ENCODE measurements around the gene GAGE10. TPM values are rescaled to one million over a fixed set of nuclear protein-coding genes. Genes with fewer than 3 reads are reported as not detected.

Gene GAGE10
- total and polyA plus RNA-seq, 2 of the 4 experiments (the other 2 are of a cell fraction), result not detected

DNA sequence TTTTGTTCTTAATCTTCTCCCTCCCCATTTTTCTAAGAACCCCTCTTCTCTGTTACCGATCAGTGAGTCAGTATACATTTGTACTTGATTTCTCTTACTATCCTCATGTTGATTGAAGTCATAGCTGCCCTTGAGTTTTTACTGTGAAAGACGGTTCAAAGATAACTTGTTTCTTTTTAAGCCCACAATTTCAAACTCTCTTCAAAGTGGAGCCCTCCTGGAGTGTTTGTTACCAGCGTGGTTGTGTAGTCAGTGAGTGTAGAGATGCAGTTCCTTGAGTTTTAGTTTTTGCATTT, 26.0 kb upstream of the GAGE10 start (continued):
- no peak for TF ChIP-seq BHLHE40 (IDR thresholded peaks at IDR 0.05; ENCODE audit: low read depth, low read length)
- no peak for TF ChIP-seq POLR2A (IDR thresholded peaks at IDR 0.05; ENCODE audit: low read depth, low read length)
- no peak for TF ChIP-seq NFE2L2 (IDR thresholded peaks at IDR 0.05; ENCODE audit: low read depth, low read length)

DNA sequence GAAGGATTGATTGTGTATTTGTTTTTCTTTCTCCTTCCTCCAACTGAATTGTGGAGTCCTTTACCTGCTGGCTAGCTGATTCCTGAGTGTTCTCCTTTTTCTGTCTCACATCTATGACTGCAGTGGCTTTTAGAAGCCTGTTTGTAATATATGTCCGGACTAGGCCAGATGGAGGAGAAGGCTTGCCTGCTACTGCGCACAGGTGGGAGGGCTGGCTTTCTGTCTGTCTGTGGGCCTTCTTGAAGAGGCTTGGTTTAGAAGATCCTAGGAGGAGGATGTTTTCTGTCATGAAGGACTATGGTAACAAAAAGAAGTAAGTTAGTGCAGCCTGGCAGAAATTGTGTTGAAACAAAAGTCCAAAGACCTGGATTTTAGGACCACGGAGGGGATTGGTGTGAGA, 25.4 kb upstream of the GAGE10 start:
- no peaks in the 10 kb centered on the region for H3K36me3 ChIP-seq (ENCODE audit: control insufficient read depth, insufficient read depth, low read length)
- no peak overlapping the region for H3K23ac ChIP-seq (ENCODE audit: low read depth, low read length)
- no peaks in the 10 kb centered on the region for H3K9me3 ChIP-seq (ENCODE audit: control insufficient read depth, insufficient read depth, low read length)
- no peak overlapping the region for H3K9ac ChIP-seq (ENCODE audit: low read depth, low read length)
- no peak overlapping the region for H4K8ac ChIP-seq (ENCODE audit: low read depth in 2 of 2, low read length in 2 of 2)
- H2AK5ac ChIP-seq (ENCODE audit: low read depth, low read length), result no peak overlapping the region
- BruUV-seq (replicated peaks), result no TSS peak
- ChIA-PET POLR2A (ENCODE audit: unreplicated experiment) (no interaction called here), CTCF (no interaction called here)
- H3K18ac ChIP-seq (ENCODE audit: low read depth, low read length), result no peak overlapping the region
- ATAC-seq (ENCODE audit: low read depth) (no peak), DNase-seq (no peak)
- no peaks in the 10 kb centered on the region for H3K4me1 ChIP-seq (ENCODE audit: control insufficient read depth, insufficient read depth, low read length)
- H4K5ac ChIP-seq (ENCODE audit: low read depth, low read length), result no peak overlapping the region
- dilution Hi-C loops (cut with HindIII; ENCODE audit: low sequenced_read_pairs, unreplicated experiment), result no loop called here
- no peak overlapping the region for H3K56ac ChIP-seq (ENCODE audit: extremely low read depth, insufficient read depth, low read length)
- H3K9me1 ChIP-seq (ENCODE audit: insufficient read depth, low read length), result peaks cover 3% of the 10 kb centered on the region; the same call in 1 of the 2 replicates
- no peak overlapping the region for H3K4ac ChIP-seq (ENCODE audit: low read depth, low read length)
- H2AK9ac ChIP-seq (replicated peaks; ENCODE audit: low read depth, low read length, poor library complexity), result no peak overlapping the region
- no peak overlapping the region for H4K91ac ChIP-seq (ENCODE audit: insufficient read depth, low read depth, low read length)
- intact Hi-C loops (cut with micrococcal nuclease), result no loop called here
- no peak overlapping the region for H2BK15ac ChIP-seq (ENCODE audit: low read depth, low read length)
- H3K27ac ChIP-seq (ENCODE audit: insufficient read depth, low read length), result no peak overlapping the region
- no peaks in the 10 kb centered on the region for H3K27me3 ChIP-seq (ENCODE audit: control insufficient read depth, insufficient read depth, low read length)
- H3K4me2 ChIP-seq (ENCODE audit: low read depth, low read length), result no peak overlapping the region
- H2AFZ ChIP-seq (replicated peaks; ENCODE audit: low read length, poor library complexity), result no peak overlapping the region
- WGBS, 2 experiments (ENCODE audit: extremely low coverage in 2 of 2, insufficient read length in 1 of 2), result no CpG with 5 or more reads among the region's 3 CpGs
- in situ Hi-C loops (cut with MboI; ENCODE audit: low sequenced_read_pairs), result no loop called here
- H3K4me3 ChIP-seq (ENCODE audit: insufficient read depth, low read depth, low read length), result no peak overlapping the region
- H3K14ac ChIP-seq (replicated peaks; ENCODE audit: low read depth, low read length), result no peak overlapping the region
- H3K79me1 ChIP-seq (ENCODE audit: low read depth in 1 of 2, low read length in 2 of 2), result peaks cover 8 to 10% of the 10 kb centered on the region in 2 experiments; a peak in 3 of 4 replicates
- no peak overlapping the region for H2BK120ac ChIP-seq (ENCODE audit: low read depth, low read length)
- H2BK5ac ChIP-seq (ENCODE audit: low read depth, low read length, poor library complexity, severe bottlenecking), result no peak overlapping the region
- no peak overlapping the region for H2BK20ac ChIP-seq (ENCODE audit: low read depth, low read length)
- H4K20me1 ChIP-seq (ENCODE audit: insufficient read depth, low read length), result peaks cover 8% of the 10 kb centered on the region; the same call in 1 of the 2 replicates
- TF ChIP-seq USF2 (IDR thresholded peaks at IDR 0.05; ENCODE audit: low read depth, low read length) (no peak), CEBPB (IDR thresholded peaks at IDR 0.05; ENCODE audit: low read depth, low read length) (no peak), MXI1 (IDR thresholded peaks at IDR 0.05; ENCODE audit: borderline replicate concordance, low read depth, low read length) (no peak), SMC3 (IDR thresholded peaks at IDR 0.05; ENCODE audit: low read depth, low read length) (no peak), NFE2L2 (IDR thresholded peaks at IDR 0.05; ENCODE audit: low read depth, low read length) (no peak), RCOR1 (IDR thresholded peaks at IDR 0.05; ENCODE audit: insufficient replicate concordance, low read length) (no peak), ELK1 (IDR thresholded peaks at IDR 0.05; ENCODE audit: borderline replicate concordance, low read depth, low read length) (no peak), CHD1 (IDR thresholded peaks at IDR 0.05; ENCODE audit: low read depth, low read length) (no peak), MAFK (IDR thresholded peaks at IDR 0.05; ENCODE audit: low read depth, low read length) (no peak), BHLHE40 (IDR thresholded peaks at IDR 0.05; ENCODE audit: low read depth, low read length) (no peak), POLR2A (IDR thresholded peaks at IDR 0.05; ENCODE audit: low read depth, low read length) (no peak), RAD21 (IDR thresholded peaks at IDR 0.05; ENCODE audit: low read length) (no peak), RFX5 (IDR thresholded peaks at IDR 0.05; ENCODE audit: low read depth, low read length) (no peak), FOS (IDR thresholded peaks at IDR 0.05; ENCODE audit: low read depth, low read length) (no peak)
- TF ChIP-seq, protein P1, sequence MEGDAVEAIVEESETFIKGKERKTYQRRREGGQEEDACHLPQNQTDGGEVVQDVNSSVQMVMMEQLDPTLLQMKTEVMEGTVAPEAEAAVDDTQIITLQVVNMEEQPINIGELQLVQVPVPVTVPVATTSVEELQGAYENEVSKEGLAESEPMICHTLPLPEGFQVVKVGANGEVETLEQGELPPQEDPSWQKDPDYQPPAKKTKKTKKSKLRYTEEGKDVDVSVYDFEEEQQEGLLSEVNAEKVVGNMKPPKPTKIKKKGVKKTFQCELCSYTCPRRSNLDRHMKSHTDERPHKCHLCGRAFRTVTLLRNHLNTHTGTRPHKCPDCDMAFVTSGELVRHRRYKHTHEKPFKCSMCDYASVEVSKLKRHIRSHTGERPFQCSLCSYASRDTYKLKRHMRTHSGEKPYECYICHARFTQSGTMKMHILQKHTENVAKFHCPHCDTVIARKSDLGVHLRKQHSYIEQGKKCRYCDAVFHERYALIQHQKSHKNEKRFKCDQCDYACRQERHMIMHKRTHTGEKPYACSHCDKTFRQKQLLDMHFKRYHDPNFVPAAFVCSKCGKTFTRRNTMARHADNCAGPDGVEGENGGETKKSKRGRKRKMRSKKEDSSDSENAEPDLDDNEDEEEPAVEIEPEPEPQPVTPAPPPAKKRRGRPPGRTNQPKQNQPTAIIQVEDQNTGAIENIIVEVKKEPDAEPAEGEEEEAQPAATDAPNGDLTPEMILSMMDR (conservative IDR thresholded peaks at IDR 0.05; ENCODE audit: low read depth, low read length), result no peak

Measured in IMR-90 (cell line).